NB4 (cell line): Measurements from ENCODE around the gene TTL.
"Not testable (repeated sequence)": the region's sequence is repeated elsewhere in the genome, so short reads cannot be mapped to it uniquely, and the experiment has no call there.

Experiments used
- DNase-seq: peaks from one replicate; pipeline ENCODE4 v3.0.0; 2010; ENCODE audit warnings: low read depth
- H3K4me3 ChIP-seq: one replicate; pipeline ENCODE4 v1.5.1; 2011; ENCODE audit warnings: mild to moderate bottlenecking, low read depth, low read length, moderate library complexity
- CTCF ChIP-seq: IDR thresholded peaks from one replicate; pipeline ENCODE4 v1.5.1; 2012; ENCODE audit warnings: low read depth, low read length
- MAX ChIP-seq: IDR thresholded peaks from 2 replicates; pipeline ENCODE4 v1.6.1; 2011; ENCODE audit warnings: low read depth, low read length
- MYC ChIP-seq: IDR thresholded peaks from 2 replicates; pipeline ENCODE4 v1.6.1; 2011; ENCODE audit warnings: low read depth, low read length
- POLR2A ChIP-seq: IDR thresholded peaks from 2 replicates; pipeline ENCODE4 v1.6.1; 2011; ENCODE audit warnings: mild to moderate bottlenecking; ENCODE audit not compliant: insufficient read length; ENCODE audit errors: extremely low read depth

TTL gene

GRCh38 chr2:112534826-112535225, 52.9 kb downstream of the TTL start:
- no peak for DNase-seq
- H3K4me3 ChIP-seq = no peak overlapping the region
- TF ChIP-seq POLR2A = no peak
- no peak for TF ChIP-seq MYC
- TF ChIP-seq CTCF = no peak
- TF ChIP-seq MAX = no peak

GRCh38 chr2:112536665-112537064, 54.7 kb downstream of the TTL start:
- not testable (repeated sequence) for H3K4me3 ChIP-seq, DNase-seq

DNA sequence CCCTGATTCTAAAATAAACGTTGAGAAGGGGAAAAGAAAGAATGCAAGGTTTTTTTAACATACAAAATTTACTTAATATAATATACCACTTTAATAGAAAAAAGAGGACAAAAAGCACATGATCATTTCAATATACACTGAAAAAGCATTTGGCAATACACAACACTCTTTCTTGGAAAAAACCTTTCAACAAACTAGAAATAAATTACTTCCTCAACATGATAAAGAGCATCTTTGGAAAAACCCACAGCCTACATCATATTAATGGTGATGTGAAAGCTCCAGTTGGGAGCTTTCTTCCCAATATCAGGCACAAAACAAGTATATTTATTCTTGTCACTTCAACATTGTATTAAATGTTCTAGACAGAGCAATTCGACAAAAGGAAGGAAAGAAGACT, 57.4 kb downstream of the TTL start:
- TF ChIP-seq CTCF (no peak), POLR2A (no peak), MYC (no peak), MAX (no peak)
- no peak for DNase-seq
- H3K4me3 ChIP-seq = no peak overlapping the region

DNA sequence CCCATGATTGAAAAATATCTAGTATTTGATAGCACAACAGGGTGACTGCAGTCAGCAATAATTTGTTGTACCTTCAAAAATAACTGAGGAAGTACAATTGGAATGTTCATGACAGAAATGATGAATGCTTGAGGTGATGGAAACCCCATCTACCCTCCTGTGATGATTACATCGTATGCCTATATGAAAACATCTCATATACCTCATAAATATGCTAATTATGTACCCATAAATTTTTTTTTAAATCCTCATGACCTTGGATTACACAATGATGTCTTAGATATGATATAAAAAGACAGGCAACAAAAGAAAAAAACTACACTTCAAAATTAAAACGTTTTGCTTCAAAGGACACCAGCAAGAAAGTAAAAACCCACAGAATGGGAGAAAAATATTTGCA, 59.0 kb downstream of the TTL start:
- TF ChIP-seq POLR2A = no peak
- no peak for TF ChIP-seq MYC
- no peak for TF ChIP-seq CTCF
- no peak for TF ChIP-seq MAX
- H3K4me3 ChIP-seq = peak overlapping the region; percentile 99
- no peak for DNase-seq

- TF ChIP-seq MYC (peak; percentile 39; the same call in 1 of the 2 replicates), CTCF (no peak), MAX (no peak; the same call in 1 of the 2 replicates), POLR2A (peak; percentile 59)
- peak overlapping the region; percentile 99 for H3K4me3 ChIP-seq
- DNase-seq = peak; percentile 87
Measured at GRCh38 chr2:112541315-112542122, 59.6 kb downstream of the TTL start.

DNA sequence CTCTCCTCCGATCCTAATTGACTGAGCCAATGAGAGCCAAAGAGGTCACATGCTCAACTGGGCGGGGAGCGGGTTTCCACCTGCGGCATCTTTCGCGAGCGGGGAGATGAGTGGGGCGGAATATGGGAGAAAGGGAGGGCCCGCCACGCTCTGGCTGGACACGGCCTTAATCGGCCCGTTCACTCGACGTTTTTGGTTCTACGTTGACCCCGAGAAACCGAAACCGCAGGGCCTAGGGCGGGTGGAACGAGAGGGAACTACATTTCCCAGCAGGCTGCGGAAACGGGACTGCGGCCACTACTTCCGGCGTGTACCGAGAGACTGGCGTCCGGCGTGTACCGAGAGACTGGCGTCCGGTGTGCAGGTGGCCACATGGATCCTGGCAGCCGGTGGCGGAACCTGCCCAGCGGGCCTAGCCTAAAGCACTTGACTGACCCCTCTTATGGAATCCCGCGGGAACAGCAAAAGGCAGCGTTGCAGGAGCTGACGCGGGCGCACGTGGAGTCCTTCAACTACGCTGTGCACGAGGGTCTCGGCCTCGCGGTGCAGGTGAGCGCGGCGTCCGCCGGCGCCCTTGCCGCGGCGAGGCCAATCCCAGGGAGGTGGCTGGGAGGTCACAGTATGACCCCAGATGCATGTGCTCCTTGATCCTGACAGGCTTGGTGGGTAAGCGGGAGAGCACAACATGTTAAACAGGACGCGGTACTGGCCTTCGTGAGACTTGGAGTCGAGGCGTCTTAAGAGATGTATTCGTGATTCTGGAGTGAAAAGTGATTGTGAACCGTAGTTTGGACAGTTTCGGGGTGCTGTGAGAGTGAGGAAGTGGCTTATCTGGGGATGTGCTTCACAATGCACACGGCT, 60.4 kb downstream of the TTL start, which contains the start of gene POLR1B:
Gene POLR1B, plus strand, starts transcription at position 343 of the 861 bp plus-strand sequence. Its CDS starts 30 bp downstream, at position 373.
- TF ChIP-seq CTCF = no peak
- TF ChIP-seq POLR2A = peak; percentile 70
- TF ChIP-seq MYC = peak; percentile 98
- TF ChIP-seq MAX = peak; percentile 94
- DNase-seq = peak; percentile 94
- H3K4me3 ChIP-seq = peak within 1 kb of the TSS; percentile 99
